NOMO-1 treated with DMSO at 0.1 percent for 48 hours (cell line): ENCODE data around the gene ARHGAP45.

Experiments
- DNase-seq: peaks from one replicate; lab custom pipeline; 2025; ENCODE audit not compliant: unreplicated experiment; lab: John Stamatoyannopoulos, UW

The ARHGAP45 gene

DNA sequence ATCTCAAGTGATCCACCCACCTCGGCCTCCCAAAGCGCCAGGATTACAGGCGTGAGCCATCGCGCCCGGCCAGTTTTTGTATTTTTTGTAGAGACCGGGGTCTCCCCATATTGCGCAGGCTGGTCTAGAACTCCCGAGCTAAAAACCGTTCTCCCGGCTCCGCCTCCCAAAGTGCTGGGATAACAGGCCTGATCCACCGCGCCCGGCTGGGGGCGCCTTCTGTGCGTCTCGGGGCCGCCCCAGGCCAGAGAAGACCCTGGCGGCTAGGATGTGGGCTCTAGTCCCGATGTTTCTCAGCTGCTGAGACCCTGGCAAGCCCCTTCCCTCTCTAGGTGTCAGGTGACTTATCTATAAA is 3.6 kb downstream of the ARHGAP45 start:
- no peak for DNase-seq

DNA sequence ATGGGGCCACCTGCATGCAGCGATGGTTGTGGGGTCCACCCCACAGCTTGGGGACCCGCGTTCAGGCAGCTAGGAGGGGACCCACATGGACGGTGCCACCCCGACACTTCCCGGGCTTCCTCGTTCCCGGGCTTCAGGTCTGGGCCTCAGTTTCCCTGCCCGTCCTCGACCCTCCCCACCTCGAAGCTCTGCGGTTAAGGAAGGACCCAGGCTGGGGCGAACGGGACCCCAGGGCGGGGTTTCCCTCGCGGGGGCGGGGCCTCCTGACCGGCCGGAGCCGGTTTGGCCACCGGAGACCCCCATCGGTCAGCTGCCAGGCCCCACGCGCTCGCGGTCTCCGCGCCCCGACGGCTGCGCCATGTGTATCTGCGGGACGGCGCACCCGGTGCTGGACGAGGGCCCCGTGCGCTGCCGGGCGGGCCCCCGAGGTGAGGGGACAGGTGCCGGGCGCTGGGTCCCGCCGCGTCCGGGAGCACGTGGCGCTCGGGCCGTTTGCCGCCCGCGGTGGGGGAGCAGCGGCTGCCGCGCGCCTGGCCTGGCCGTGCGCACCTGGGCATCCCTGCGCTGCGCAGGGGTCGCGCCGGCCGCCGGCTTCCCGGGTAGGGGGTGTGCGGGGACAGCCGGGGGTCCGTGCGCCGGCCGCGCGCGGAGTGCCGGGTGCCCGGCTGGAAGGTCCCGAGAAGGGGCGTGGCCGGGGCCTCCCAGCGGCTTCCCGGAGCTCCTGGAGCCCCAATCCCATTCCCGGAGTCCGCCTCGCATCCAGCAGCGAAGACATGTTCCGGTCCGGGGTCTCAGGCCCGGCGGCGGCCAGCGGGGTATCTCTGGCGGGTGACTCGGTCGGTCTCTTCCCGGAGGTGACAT is 4.2 kb downstream of the ARHGAP45 start:
- DNase-seq, result no peak

DNA sequence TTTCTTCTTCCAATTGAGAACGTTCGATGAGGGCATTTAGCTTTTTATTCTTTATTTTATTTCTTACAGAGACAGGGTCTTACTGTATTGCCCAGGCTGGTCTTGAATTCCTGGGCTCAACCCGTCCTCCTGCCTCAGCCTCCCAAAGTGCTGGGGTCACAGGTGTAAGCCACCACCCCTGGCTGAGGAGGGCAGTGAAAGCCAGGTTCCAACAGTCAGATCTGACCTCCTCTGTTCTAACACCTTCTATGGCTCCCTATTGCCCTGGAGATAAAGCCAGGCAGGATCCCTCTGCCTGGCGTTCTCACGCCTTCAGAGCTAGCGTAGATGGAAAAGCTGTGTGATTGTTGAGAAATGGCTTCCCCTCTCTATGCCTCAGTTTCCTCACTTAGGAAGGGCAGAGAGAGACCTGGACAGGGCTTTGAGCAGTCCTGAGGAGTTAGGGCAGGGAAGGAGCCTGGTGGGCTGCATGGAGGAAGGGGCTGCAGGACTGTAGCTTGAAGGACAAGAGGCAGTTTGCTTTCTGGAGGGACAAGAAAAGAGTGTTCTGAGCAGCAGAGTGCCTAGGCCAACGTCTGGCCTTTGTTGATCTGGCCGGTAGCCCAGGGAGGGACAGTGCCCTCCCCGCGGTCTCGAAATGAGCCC is 5.5 kb downstream of the ARHGAP45 start:
- DNase-seq, result no peak

DNA sequence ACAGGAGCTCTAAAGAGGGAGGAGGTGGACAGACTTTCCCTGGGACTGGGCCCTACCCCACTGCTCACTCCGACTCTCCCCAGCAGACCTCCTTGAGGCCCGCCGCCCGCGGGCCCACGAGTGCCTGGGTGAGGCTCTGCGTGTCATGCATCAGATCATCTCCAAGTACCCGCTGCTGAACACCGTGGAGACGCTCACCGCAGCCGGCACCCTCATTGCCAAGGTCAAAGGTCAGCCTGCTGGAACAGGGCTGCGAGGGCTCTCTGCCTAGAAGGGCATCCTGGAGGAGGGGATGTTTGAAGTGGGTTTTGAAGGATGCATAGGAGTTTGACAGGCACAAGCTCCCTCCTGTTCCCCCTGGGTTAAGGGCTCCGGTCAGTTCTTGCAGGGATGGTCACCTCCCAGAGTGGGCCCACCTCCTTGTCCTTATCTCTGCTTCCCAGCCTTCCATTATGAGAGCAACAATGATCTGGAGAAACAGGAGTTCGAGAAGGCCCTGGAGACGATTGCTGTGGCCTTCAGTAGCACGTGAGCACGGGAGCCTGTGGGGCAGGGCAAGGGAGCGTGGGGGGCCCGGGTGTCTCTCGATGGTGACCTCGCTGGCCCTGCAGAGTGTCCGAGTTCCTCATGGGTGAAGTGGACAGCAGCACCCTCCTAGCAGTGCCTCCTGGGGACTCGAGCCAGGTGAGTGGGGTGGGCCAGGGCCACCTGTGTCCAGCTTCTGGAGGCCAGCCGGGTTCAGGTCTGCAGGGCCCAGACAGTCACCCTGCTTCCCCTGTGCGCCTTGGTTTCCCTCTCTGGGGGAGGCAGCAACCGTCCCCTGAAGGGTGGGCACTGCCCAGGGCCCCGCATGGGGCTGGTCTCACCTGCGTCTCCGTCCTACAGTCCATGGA is 6.3 kb downstream of the ARHGAP45 start:
- no peak for DNase-seq

DNA sequence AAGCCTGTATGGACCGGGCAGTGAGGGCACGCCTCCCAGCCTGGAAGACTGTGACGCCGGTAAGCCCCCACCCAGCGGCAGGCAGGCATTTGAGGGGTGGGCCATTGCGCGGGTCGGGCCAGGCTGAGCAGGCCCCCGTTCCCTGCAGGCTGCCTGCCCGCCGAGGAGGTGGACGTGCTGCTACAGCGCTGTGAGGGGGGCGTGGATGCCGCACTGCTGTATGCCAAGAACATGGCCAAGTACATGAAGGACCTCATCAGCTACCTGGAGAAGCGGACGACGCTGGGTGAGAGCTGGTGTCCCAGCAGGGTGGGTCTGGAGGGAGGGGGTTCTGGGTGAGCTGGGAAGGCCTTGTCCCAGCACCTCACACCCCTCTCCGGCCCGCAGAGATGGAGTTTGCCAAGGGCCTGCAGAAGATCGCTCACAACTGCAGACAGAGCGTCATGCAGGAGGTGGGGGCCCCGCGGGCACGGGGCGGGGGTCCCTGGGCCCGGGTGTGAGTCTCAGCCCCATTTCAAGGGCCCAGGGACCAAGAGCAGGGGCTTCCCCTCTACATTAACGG is 7.1 kb downstream of the ARHGAP45 start:
- DNase-seq, result no peak

DNA sequence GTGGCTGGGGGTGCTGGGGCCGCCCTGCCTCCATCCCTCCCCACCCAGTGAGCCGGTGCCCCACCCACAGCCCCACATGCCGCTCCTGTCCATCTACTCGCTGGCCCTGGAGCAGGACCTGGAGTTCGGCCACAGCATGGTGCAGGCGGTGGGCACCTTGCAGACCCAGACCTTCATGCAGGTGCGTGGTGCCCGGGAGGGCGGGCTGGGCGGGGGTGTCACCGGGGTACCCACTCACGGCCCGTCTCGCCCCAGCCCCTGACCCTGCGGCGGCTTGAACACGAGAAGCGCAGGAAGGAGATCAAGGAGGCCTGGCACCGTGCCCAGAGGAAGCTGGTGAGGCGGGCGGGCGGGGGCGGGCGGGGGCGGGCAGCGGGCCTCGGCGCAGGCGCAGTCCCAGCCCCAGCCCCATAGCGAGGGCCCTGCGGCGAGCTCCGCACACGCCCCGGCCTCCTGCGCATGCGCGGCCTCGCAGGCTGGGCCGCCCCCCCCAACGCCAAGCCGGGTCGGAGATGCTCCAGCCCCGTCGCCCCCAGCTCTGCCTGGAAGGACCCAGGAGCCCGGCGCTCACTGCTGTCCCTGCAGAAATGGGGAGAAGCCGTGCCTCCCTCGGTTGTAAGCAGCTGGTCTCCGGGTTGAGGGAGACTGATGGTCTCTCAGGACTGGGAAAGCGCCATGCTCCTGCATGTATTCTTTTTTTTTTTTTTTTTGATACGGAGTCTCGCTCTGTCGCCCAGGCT is 7.7 kb downstream of the ARHGAP45 start:
- DNase-seq, result peak; percentile 84

DNA sequence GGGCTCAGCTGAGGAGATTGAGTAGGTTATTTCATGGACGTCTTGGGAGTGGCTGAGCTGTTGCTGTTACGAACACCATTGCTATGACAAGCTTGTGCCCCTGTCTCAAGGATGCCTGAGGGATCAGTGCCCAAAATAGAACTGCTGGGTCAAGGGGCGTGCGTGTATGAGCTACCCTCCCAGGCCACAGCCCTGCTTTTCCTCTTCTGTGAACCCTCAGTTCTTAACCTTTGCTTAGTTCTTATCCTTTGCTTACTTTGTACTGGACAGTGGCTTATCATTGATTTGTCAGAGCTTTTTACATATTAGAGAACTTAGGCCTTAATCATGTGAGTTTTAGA is 9.0 kb downstream of the ARHGAP45 start:
- DNase-seq, result no peak

DNA sequence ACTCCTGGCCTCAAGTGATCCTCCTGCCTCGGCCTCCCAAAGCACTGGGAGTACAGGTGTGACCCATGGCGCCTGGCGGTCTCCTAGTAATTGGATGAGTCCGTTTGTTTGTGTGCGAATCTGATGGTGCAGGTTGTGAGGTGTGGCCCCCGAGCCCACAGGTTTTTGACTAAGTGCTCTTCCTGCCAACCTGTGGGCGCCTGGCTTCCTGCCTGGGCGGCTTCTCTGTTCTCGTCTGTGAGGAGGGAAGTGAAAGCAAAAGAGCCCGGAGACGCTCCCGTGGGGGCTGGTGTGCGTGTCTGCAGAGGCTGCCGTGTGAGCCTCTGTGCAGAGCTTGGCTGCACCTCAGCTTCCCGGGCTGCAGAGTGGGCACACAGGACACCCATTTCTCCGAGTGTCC is 10.0 kb downstream of the ARHGAP45 start:
- peak; percentile 94 for DNase-seq

DNA sequence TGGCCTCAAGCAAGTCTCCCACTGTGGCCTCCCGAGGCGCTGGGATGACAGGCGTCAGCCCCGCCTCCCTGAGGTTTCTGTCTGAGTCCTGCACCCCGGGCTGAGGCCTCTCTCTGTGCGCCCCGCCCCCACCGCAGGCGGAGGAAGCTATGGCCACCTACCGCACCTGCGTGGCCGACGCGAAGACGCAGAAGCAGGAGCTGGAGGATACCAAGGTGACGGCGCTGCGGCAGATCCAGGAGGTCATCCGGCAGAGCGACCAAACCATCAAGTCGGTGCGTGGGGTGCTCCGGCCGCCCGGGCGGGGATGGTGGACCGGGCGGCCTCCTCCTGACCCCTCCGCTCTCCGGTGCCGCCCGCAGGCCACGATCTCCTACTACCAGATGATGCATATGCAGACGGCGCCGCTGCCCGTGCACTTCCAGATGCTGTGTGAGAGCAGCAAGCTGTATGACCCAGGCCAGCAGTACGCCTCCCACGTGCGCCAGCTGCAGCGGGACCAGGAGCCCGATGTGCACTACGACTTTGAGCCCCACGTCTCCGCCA is 12.7 kb downstream of the ARHGAP45 start:
- DNase-seq, result no peak

DNA sequence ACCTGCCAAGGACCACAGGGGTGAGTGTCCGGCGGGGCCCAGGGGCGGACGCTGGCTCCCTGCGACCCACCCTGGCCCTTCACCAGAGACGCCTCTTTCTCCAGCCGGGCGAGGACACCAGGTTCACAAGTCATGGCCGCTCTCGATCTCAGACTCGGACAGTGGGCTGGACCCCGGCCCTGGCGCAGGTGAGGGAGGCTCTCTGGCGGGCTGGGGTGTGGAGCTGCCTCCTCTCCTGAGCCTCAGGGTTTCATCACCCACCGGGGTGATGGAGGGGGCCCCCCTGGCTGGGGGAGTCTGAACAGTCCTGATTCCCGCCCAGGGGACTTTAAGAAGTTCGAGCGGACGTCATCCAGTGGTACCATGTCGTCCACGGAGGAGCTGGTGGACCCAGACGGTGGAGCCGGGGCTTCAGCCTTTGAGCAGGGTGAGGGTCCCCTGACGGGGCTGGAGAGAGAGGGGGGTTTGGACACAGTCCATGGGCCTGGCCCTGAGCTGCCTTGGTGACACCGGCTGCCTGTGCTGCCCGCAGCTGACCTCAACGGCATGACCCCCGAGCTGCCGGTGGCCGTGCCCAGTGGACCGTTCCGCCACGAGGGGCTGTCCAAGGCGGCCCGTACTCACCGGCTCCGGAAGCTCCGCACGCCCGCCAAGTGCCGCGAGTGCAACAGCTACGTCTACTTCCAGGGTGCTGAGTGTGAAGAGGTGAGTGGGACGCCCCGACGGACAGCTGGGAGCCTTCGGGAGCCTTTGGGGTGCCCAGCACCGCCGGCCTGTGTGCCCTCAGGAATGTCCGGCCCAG is 13.6 kb downstream of the ARHGAP45 start:
- DNase-seq, result no peak

DNA sequence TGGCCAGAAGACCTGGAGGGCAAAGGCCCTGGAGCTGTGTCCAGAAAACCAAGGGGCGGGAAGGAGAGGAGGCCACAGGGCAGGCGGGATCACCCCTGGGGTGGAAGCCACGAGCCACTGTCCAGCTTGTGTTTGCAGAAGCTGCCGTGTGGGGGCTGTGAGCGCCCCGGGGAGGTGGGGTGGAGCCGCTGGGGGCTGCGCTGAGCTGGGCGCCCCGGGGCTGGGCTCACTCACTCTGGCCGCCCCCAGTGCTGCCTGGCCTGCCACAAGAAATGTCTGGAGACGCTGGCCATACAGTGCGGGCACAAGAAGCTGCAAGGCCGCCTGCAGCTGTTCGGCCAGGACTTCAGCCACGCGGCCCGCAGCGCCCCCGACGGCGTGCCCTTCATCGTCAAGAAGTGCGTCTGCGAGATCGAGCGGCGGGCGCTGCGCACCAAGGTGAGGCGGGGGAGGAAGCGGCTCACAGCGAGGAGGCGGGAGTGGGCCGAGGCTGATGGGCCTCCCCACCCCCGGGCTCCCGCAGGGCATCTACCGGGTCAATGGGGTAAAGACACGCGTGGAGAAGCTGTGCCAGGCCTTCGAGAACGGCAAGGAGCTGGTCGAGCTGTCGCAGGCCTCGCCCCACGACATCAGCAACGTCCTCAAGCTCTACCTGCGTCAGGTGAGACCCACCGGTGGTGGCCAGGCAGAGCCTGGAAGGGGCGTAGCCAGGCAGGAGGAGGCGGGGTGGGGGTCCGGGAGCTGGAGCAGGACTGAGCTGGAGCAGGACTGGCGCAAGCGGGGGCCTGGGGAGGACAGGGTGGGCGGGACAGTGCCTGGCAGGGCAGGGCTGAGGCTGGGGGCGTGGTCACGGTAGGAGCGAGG is 14.6 kb downstream of the ARHGAP45 start:
- DNase-seq, result no peak

DNA sequence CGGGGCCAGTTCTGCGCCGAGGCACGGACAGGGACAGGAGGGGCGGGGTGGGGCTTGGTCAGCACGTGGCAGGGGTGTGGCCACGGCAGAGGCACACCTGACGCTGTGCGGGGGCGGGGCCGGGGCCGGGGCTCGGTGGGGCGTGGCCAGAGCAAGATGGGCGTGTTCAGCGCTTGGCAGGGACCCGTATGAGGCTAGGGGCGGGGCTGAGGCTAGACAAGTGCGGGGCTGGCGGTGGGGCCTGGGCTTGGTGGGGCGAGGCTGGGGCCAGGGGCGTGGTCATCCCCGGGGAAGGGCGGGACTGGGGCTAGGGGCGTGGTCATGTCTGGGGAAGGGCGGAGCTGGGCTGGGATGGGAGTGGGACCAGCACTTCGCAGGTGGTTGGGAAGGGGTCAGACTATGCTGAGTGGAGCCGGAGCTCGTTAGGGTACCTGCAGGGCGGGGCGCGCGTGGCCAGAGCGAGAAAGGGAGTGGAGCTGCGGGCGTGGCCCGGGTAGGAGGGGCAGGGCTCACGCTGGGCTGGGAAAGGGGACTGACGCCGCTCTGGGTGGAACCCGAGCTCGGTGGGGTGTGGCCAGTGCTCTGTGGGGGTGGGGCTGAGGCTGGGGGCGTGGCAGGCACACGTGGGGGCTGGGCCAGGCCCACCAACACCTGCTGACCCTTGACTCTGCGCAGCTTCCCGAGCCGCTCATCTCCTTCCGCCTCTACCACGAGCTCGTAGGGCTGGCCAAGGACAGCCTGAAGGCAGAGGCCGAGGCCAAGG is 15.4 kb downstream of the ARHGAP45 start:
- peak; percentile 60 for DNase-seq

DNA sequence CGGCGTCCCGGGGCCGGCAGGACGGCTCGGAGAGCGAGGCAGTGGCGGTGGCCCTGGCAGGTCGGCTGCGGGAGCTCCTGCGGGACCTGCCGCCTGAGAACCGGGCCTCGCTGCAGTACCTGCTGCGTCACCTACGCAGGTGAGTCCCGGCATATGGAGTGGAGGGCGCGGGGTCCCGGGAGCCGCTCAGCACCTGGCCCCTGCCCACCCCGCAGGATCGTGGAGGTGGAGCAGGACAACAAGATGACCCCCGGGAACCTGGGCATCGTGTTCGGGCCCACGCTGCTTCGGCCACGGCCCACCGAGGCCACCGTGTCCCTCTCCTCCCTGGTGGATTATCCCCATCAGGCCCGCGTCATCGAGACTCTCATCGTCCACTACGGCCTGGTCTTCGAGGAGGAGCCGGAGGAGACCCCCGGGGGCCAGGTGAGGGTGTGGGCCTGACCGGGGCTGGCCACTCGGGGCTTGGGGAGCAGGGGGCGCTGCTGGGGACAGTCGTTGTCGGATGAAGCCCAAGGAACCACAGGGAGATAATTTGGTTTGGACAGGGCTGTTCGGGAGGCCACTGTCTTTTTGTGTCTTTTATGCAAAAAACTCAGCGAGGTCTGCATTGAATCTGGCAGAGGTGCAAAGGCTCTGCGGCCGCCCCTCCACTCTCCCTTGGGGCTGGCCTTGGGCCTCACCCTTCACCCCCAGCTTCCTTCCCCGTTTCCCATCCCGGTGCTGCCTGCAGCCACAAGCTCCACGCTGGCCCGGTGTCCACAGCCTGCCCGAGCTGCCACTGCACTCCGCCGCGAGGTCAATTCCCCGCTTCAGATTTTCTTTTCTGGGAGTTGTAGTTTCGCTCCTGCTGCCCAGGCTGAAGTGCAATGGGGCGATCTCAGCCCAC is 16.2 kb downstream of the ARHGAP45 start:
- no peak for DNase-seq

DNA sequence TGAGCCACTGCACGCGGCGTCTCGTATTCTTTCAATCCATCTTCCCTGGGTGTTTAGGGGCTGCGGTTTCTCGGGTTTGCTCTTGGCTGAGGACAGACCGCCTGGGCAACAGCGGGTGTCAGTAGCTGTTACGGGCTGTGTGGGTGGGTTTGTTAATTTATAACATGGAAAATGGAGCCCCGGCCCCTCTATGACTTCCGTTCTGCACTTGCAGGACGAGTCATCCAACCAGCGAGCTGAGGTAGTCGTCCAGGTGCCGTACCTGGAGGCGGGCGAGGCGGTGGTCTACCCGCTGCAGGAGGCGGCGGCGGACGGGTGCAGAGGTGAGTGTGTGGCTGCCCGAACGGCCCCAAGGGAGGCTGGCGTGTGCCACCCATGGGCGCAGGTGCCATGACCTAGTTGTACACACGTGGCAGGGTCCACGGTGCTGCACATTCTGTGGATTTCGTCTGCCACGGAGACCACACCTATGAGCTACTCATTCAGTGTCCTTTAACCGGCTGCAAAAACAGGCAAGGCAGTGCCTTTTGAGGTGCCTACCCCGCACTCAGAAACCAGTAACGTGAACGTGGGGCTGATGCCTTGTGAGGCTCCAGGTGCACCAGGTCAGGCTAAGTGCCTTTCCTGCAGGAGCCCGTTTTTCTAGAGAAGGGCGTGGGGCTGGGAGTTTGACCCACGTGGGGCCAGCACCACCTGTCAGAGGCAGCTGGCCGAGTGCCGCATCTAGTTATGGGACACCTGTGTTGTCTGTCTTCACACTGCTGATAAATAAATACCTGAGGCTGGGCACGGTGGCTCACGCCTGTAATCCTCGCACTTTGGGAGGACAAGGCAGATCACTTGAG is 17.3 kb downstream of the ARHGAP45 start:
- DNase-seq, result no peak

DNA sequence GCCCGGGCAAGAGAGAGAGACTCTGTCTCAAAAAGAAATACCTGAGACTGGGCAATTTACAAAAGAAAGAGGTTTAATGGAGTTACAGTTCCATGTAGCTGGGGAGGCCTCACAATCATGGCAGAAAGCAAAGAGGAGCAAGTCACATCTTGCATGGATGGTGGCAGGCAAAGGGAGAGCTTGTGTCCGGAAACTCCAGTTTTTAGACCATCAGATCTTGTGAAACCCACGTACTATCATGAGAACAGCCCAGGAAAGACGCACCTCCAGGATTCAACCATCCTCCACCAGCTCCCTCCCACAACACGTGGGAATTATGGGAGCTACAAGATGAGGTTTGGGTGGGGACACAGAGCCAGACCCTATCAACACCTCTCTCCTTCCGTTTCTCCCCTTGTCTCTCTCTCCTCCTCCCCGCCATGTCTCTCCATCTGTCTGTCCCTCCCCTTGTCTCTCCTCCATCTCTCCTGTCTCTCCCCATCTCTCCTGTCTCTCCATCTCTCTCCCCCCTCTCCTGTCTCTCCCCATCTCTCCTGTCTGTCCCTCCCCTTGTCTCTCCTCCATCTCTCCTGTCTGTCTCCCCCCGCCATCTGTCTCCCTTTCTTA is 18.2 kb downstream of the ARHGAP45 start:
- no peak for DNase-seq
